ENCODE data around the gene ZNF568.

DNA sequence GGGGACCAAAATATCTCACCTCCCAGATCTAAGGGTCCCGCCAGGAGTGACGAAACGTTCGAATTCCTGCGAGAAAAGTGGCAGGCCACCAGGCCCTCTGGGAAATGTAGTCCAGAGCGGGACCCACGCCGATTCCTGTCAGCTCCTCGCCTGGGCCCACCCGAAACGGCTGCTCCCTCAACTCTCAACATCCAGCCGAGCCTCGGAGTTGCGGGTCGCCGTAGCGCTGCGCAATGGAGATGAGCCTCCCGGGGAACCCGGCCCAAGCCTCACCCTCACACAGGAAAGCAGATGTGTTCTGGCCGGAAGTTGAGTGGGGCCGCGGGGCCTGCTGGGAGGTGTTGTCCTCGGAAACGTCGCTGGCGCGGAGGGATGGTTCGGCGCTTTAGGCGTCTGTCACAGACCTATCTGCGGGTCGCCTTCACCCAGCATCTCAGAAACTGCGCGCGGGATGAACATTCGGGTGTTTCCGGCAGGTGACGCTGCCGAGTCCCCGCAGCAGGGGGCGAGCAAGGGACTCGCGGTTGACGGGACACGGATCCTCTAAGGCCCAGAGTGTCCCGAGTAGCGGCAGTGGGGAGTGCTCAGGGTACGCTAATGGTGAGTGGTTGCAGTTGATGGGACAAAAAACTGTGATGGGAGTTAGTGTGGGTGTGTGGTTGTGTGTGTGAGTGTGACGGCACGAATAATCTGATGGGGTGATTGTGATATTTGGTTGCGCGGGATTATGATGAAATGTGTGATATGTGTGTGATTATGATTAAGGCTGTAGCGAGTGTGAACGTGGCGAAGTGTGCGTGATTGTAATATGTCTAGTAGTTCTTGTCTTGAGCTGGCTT is at the start of gene ZNF568, which contains the start of gene ZNF829:
- TF ChIP-seq, protein P1, sequence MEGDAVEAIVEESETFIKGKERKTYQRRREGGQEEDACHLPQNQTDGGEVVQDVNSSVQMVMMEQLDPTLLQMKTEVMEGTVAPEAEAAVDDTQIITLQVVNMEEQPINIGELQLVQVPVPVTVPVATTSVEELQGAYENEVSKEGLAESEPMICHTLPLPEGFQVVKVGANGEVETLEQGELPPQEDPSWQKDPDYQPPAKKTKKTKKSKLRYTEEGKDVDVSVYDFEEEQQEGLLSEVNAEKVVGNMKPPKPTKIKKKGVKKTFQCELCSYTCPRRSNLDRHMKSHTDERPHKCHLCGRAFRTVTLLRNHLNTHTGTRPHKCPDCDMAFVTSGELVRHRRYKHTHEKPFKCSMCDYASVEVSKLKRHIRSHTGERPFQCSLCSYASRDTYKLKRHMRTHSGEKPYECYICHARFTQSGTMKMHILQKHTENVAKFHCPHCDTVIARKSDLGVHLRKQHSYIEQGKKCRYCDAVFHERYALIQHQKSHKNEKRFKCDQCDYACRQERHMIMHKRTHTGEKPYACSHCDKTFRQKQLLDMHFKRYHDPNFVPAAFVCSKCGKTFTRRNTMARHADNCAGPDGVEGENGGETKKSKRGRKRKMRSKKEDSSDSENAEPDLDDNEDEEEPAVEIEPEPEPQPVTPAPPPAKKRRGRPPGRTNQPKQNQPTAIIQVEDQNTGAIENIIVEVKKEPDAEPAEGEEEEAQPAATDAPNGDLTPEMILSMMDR (conservative IDR thresholded peaks at IDR 0.05; ENCODE audit: low read depth, low read length): no peak
- TF ChIP-seq EZH2 (IDR thresholded peaks at IDR 0.05; ENCODE audit: low read length, unreplicated experiment) (no peak), EZH2phosphoT487 (IDR thresholded peaks at IDR 0.05; ENCODE audit: borderline replicate concordance, low read length) (no peak)

Measured in PC-3 (cell line).